SHP77 treated with DMSO at 0.1 percent for 48 hours (cell line): ENCODE measurements around the gene ARID1B.

Experiments
- DNase-seq: peaks from one replicate; lab custom pipeline; 2025; lab: John Stamatoyannopoulos, UW

Gene ARID1B

DNA sequence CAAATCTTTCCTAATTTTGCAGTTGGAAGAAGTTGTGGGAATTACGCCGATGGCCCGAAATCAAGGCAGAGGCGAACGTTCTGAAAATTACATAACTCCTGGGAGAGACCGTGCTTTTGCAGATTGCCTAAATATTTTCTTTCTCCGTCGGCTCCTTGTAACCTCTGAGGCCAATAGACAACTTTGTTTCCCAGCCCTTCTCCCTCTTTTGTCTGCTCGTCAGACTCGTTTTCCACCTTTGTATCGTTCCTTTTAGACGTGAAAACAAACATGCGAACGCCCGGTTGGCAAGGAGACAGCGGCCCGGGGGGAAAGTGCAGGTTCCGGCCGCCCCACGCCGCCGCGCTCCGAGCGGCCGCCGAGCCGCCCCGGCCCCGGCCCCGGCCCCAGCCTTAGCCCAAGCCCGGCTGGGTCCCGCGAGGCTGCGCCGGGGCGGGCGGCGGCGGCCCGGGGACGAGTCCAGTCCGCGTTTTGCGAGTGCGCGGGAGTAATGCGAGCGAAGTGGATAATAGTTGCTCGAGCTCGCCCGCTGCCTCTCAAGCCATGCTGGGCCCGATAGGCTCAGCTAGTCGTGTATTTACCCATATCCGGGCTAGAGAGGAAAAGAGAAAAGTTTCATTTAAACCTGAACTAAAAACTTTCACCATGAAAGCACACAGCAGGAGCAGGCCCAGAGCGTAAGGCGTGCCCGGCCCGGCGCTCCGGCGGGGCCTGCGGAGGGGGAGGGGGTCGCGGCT is at the start of gene ARID1B:
ARID1B (plus strand) TSS at position 539 of the 737 bp plus-strand sequence. CDS start 303 bp downstream, outside the sequence.
- DNase-seq, result peak; percentile 56

DNA sequence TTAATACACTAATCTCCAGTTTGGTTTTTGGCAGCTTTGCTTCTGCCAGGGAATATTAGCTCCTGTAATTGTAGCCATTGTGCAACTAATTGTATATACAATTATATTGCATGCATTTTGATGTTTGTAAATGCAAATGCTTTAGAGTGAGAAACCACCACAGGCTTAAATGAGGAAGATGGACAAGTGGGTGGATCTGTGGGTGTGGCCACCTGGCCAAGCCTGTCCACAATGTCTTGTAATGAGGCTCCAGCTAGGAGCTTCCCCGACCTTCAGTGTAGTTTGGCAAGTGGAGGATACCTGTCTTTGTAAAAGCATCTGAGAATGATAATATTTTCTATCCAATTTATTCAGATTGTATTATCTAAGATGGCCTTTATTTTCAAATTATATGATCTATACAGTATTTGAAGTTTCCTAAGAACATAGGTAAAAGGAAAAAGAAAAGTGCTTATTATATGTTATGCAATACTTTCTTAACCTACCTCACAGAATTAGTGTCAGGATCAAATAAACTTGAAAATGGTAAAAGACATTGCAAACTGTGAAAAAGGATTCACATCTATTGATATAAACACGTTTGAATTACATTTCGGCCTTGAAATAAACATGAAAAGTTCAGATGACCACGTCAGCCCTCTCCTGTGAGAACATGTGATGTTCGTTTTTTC is 49.3 kb upstream of the ARID1B start:
- DNase-seq, result no peak

DNA sequence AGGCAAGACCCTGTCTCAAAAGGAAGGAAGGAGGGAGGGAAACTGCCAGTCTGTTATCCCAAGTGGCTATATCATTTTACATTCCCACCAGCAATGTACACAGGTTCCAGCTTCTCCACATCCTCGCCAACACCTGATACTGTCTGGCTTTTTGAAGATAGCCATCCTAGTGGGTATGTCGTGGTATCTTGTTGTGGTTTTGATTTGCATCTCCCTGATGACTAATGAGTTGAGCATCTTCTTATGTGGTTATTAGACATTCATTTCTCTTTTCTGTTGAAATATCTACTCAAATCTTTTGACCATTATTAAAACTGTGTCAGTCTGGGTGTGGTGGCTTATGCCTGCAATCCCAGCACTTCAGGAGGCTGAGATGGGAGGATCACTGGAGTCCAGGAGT is 47.9 kb upstream of the ARID1B start:
- DNase-seq, result no peak

DNA sequence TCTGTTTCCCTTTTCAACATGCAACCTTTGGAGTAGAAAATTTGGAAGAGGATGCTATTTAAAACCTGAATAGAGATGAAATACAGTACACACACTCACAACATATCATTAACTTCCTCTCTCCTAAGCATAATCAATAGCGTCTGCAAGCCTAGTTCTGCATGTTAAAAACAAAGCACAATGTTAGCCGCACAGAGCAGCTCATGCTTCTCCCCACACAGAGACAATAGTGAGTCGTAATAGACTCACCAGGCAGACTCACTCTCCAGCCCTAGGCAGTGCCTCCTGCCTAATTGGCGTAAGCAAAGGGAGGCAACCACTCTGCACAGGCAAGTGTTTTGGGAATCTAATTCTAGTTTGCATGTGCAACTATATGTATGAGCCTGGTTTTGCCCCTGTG is 45.8 kb upstream of the ARID1B start:
- DNase-seq, result no peak

DNA sequence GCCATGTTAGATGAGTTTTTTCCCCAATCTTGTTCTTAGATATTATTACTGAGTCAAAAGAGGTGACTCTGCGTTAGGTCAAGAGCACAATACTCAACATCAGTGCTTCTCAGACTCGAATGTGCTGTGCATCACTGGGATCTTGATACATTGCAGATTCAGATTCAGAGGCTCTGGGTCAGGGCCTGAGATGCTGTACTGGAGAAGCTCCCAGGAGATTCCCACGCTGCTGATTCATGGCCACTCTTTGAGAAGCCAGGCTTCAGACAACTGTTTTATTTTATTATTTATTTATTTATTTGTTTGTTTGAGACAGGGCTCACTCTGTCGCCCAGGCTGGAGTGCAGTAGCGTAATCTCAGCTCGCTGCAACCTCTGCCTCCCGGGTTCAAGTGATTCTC is 41.4 kb upstream of the ARID1B start:
- no peak for DNase-seq

DNA sequence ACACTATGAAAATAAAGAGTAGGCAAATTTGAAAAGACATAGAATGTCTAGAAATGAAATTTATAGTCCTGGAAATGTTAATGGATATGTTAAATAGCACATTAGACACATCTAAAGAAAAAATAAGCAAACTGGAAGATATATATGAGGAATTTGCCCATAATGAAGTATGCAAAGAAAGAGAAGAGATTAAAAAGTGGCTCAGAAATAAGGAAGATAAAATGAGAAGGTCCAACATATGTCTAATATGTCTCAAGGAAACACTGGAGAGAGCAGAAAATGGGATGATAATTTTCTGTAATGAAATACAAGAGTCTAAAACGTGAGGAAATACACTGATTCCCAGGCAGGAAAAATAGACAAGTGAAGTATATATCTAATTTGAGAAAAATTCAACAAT is 36.6 kb upstream of the ARID1B start:
- no peak for DNase-seq

DNA sequence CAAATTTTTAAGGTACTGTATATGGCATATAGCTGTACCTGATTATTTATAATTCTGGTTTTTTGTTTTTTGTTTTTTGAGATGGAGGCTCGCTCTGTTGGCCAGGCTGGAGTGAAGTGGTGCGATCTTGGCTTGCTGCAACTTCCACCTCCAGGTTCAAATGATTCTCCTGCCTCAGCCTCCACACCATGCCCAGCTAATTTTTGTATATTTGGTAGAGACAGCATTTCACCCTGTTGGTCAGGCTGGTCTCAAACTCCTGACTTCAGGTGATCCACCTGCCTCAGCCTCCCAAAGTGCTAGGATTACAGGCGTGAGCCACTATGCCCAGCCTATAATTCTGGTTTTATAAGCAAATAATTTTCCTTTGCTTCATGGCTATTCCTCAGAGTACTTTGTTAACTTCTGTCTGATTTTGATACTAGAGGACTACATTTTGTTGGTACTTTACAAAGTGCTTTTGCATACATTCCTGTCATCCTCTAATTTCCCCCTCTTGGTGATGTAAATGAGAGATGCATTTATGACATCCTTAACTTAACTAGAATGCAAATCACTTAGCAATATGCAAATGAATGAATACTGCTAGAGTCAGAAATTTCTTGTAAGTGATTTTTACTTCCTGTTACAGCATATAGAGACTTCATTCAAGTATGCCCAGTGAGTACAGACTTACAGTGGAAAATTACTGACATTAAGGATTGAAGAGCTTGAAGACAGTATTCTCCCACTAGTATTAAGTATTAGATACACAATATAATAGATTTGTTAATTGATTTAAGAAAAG is 35.7 kb upstream of the ARID1B start:
- DNase-seq, result no peak

DNA sequence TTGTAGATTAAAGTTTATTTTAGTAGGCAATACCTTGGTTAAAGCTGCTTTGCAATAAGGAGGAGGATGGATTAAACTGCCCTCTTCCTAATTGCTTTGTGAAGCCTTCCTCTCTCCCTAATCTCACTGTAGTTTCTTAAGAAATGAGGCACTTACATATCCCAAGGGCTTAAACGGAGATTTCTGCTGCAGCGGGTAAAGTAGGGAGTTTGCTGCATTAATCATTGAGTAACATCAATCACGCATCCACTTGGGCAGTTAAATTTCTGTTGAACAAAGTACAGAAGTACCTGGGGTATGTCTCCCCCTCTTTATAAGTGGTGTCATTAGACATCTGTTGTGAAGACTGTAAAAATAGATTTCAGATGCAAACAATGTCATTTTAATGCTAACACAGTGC is 29.5 kb upstream of the ARID1B start:
- DNase-seq, result no peak

DNA sequence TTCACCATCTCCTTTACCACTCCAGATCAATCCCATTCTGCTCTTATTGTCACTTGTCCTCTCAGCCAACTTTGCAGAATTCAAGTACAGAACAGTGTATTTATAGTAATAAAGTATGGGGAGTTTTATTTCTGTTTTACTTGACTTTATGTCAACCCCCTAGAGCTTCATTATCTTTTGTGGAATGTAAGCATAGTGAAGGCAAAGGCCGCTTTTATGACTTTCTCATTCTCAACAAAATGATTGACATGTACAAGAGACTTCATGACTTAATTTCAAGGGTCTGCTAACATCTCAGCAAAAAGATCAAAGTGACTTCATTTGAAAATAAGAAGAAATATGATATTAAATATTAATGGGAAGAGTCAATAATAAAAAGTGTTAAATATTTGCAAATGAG is 28.7 kb upstream of the ARID1B start:
- no peak for DNase-seq

DNA sequence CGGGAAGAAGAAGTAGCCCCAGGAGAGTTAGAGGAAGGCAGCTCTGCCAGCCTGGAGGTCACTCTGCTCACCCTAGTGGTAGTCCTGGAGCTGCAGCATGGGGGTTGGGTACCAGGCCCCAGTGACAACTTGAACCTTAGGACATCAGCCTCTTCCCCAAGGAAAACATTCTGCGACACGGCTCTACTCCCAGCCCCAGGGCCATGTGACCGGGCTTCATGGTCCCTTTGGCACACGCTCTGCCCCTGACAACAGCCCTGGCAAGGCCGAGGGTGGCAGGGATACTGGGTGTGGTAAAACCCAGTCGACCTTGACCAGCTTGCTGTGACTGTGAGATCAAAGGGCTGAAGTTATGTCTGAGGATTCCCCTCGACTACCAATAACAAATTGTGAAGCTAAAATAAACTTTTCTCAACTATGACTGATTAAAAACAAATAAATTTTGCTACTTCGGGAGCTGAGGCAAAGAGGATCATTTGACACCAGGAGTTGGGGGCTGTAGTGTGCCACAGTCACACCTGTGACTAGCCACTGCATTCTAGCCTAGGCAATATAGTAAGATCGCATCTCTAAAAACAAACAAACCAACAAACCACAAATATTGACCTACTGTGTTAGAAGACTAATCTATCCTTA is 24.4 kb upstream of the ARID1B start:
- no peak for DNase-seq

DNA sequence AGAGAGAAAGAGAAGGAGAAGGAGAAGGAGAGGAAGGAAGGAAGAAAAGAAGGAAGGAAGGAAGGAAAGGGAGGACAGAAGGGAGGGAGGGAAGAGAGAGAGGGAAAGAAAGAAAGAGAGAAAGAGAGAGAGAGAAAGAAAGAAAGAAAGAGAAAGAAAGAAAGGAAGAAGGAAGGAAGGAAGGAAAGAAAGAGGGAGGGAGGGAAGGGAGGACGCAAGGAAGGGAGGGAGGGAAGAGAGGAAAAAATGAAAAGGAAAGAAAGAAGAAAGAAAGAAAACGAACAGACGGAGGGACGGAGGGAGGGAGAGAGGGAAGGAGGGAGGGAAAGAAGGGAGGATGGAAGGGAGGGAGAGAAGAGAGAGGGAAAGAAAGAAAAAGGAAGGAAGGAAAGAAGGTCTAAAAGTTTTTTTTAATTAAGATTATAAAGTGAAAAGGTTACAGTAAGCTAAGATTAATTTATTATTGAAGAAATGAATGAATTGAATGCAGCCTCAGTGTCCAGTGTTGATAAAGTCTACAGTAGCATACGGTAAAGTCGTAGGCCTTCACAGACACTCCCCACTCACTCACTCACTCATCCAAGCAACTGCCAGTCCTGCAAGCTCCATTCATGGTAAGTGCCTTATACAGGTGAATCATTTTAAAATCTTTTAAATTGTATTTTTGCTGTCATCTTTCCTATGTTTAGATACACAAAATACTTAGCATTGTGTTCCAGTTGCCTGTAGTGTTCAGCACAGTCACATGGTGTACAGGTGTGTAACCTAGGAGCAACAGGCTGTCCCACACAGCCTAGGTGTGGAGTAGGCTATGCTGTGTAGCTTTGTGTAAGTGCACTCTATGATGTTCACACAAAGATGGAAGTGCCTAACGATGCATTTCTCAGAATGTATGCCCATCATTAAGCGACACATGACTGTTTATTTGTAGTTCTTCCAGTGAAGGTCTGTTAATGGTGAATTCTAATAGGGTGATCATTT is 20.3 kb upstream of the ARID1B start:
- no peak for DNase-seq

DNA sequence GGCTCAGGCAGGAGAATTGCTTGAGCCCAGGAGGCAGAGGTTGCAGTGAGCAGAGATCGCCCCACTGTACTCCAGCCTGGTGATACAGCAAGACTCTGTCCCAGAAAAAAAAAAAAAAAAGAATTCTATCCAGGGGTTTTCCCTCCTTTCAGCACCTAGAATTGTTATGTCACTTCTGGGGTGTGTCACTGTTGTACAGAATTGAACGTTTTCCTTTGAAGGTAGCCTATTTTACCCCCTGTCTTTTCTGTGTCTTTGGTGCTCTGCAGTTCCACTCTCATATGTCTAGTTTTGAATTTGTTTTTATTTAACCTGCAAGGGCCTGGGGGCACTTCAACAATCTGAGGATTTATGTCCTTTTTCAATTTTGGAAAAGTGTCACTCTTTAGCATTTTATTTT is 19.3 kb upstream of the ARID1B start:
- DNase-seq, result no peak

DNA sequence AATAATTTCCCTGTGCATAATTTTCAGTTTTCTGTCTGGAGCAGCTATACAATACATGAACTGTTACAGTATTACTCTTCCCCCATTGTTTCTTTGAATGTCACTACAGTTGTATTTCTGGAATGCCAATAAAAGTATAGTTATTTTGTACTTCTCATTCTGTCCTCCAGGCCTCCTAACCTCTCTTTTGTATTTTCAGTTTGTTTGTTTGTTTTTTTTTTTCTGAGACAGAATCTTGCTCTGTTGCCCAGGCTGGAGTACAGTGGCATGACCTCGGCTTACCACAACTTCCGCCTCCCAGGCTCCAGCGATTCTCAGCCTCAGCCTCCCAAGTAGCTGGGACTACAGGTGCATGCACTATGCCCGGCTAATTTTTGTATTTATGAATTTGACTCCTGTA is 16.8 kb upstream of the ARID1B start:
- DNase-seq, result no peak

DNA sequence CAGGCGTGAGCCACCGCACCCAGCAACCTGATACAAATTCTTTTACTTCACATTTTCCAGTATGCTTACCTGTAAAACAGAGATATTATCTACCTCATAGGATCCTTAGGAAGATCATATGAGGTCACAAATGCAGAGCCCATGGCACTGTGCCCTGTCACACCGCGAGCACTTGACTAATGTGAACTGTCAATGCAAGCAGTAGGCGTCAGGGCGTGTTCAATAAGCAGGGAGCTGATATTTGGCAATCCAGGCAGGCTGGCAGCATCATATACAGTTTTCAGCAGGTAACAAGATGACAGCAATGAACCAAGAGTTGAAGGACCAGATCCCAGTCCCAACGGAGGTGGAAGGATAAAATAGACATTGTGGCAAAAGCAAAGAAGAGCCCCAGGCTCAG is 14.6 kb upstream of the ARID1B start:
- no peak for DNase-seq

DNA sequence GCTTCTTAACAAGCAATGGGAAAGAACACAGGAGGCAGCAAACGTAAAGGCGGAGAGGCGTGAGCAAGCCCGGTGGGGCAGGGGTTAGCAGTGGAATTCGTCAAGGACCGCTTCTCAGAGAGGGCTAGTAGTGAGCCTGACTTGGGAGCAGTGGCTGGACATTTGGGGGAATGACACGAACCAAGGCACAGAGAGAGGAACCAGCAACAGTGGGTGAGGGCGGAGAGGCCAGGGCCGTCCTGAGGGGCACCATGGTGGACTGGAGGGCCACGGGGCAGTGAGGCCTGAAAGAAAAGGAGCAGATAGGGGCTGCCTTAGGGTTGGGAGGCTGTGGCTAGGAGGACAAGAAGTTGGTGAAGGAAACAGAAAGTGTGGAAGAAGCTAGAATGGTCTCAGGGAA is 12.1 kb upstream of the ARID1B start:
- no peak for DNase-seq

DNA sequence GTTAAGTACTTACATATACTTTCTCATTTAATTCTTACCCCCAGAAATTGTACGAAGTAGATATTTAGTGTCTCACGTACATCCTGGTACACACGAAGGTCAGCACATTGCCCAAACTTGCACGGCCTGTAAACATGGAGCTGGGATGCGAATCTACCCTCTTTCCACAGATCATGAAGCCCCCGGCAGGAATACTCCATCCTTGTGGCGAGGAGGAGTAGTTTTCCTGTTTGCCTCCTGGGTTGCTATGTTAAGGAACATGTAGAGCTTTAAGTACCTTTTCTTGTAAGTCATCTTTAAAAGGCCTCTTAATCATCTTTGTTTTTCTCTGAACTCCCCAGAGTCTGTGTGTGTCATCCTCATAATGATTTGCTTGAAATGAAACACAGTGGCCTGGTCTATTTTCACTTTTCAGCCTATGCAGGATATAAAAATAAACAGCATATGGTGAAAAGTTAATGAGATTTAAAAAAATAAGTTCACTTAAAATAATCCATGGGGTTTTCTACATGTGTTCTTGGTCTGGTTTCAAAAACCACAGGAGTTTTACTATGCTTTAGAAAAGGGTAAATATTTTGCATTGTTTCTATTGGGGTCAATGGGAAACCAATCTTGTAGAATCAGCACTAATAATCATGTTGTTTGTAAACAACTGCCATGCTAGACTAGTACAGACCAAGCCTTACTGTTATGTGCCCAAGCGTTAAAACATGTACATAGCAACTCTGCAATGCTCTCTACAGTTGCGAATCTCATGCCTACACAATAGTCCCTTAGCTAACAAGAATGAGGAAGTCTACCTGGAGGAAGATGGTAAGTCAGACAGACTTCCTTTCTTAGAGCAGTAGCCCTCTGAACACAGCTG is 9.3 kb upstream of the ARID1B start:
- no peak for DNase-seq

DNA sequence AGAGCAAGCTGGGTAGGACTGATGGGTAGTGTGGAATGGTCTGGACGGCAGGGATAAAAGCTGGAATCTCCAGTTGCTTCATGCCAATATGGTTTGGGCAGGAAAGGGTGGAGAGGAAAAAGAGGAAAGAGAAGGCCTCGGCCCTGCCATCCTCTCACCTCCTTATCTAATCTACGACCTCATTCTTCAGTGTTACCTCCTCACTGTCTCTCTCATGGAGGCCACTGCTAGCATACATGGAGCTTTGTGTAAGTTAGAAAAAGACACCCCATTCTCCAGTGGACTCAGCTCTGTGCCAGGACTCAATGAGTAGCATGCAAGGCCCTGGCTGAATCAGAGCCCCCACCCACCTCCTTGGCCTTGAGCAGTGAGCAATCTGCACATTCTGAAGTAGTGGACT is 6.1 kb upstream of the ARID1B start:
- DNase-seq, result no peak

DNA sequence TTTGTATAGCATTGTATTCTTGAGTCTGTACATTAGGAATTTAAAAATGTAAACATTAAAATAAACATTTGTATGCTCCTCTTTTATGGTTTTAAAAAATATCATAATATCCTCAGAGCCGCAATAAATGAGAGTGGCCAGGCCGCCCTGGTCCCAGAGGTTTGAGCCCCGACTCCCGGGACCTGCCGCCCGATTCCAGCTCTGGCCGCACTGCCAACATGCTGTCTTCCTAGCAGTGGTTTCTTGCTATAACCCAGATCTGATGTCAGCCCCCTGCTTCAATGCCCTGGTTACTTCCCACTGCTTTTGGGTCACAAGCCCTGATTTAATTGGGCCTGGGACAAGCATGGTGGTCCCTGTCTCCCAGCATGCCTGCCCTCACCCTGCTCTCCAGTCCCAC is 5.4 kb upstream of the ARID1B start:
- DNase-seq, result no peak

DNA sequence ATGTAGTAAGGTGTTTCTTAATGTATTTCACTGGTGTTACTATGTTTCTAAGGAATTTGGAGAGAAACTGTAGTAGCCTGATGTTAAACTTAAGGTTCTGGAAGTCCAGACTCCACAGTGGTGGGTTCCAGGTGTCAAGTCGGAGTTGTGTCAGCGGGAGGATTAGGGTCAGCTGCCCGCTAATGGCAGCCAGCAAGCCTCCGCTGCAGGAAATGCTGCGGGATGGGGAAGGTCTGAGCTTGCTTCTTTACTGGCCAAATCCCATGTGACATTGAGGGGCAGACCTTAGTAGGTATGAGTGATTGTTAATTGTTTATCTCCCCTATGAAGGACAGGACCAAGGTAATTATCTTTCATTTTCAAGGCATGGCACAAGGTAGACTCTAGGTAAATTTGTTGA is 3.7 kb upstream of the ARID1B start:
- no peak for DNase-seq
